GM21723 (cell line): ENCODE measurements around the gene CLEC1A.

ENCODE experiments used
- ATAC-seq: cut with Tn5 transposase; IDR thresholded peaks from one replicate; pipeline ENCODE4 v1.9.1; 2021; ENCODE audit warnings: mild to moderate bottlenecking, moderate library complexity; ENCODE audit not compliant: unreplicated experiment

Gene CLEC1A

DNA sequence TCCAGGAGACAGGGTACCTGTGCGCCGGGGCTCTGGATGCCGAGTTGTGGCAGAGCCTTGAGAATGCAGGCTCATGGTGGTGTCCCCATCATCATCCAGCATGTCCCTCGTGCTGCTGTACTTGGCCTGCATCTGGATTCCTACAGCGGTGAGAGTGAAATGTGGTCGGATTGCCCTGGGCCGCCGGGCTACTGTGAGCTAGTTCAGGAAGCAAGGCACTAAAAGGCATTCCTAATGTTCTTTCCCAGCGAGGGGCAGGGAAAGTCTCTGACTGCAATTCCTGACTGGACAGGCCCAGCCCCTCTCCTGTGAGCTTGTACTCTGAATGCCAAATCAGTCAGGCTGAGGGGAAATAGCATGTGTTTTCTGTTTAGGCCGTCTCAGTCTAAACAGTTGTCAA lies at the start of gene CLEC1A:
CLEC1A (minus strand) TSS at position 195 of the 400 bp plus-strand sequence; CDS start at position 132, 63 bp downstream.
- ATAC-seq, result no peak

- ATAC-seq, result peak; percentile 83
Measured at GRCh38 chr12:10147714-10148403, 49.1 kb upstream of the CLEC1A start.

DNA sequence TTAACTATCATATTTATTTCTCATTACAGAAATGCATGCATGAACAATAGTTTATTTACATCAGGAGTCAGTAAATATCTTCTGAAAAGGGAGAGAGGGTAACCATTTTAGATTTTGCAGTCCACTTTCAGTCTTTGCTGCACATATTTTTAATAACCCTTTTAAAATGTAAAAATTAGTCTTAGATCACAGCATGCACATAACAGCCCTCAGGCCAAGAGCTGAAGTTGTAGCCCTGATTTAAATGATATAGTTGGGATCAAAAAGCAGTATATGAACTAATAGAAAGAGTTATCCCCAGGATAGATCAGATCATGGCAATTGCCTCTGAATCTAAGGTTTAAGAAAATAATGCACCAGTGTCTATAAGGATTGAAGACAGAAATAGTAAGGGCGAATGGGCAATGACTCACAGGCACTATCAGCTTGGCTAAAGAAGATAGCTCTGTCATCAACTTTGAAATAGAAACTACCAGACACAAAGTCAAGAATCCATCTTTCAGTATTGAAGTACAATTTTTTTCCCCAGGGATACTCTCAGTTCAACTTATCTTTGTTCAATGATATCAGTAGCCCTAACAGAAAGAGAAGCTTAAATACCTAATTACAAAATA lies 44.3 kb upstream of the CLEC1A start:
- no peak for ATAC-seq

DNA sequence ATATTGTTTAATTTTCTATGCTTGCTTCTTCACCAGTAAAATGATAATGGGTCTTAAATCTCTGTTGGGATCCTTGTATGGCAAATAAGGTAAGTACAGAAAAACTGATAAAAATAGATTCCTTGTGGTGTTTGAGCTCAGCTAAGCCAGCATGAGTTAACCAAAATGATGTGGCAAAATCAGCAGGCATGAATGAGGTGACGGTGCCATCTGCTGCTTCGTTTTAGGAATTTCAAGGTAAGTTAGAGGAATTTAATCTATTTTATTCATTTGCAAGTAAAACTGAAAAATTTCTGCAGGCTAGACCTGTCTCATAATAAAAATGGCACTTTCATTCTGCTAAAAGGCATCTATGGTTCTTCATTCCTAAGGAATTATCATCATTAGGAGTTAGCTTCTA lies 41.2 kb upstream of the CLEC1A start:
- no peak for ATAC-seq

DNA sequence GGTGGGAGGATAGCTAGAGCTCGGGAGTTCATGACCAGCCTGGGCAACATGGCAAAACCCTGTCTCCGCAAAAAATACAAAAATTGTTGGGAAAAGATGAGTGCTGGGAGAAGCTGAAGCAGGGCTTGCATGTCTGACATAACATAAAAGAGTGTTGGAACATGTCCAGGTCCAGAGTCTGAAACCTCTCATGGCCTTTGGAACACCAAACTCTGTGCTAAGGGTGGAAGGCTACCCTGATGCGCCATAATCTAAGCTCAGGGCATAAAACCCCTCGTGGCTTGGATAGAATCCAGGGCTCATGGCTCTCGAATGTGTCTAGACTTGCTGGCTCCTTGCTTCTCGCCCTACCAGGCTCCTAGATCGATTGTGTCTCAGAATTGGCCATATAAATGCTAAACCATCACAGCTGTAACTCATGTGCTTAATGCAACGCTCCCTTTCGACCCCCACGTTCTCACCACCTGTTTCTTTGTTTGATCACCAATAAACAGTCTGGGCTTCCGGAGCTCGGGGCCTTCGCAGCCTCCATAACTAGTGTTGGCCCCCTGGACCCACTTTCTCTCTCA lies 37.9 kb upstream of the CLEC1A start:
- no peak for ATAC-seq

DNA sequence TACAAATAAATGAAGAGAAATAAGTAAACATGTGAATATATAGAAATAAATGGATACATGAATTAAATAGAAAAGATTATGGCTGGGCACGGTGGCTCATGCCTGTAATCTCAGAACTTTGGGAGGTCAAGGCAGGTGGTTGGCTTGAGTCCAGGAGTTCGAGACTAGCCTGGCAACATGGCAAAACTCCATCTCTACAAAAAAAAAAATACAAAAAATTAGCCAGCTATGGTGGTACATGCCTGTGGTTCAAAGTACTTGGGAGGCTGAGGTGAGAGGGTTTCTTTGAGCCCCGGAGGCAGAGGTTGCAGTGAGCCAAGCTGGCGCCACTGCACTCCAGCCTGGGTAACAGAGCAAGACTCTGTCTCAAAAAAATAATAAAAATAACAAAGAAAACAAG lies 36.3 kb upstream of the CLEC1A start:
- ATAC-seq, result no peak

- no peak for ATAC-seq
Measured at GRCh38 chr12:10132850-10133370, 34.1 kb upstream of the CLEC1A start.

- ATAC-seq, result no peak
Measured at GRCh38 chr12:10131111-10131690, 32.4 kb upstream of the CLEC1A start.

GRCh38 chr12:10130042-10130441 lies 31.3 kb upstream of the CLEC1A start, which contains the start of gene CLEC7A:
Gene CLEC7A, minus strand, starts transcription at chr12:10130199. Its CDS starts 117 bp downstream, at chr12:10130082.
- peak; percentile 93 for ATAC-seq

DNA sequence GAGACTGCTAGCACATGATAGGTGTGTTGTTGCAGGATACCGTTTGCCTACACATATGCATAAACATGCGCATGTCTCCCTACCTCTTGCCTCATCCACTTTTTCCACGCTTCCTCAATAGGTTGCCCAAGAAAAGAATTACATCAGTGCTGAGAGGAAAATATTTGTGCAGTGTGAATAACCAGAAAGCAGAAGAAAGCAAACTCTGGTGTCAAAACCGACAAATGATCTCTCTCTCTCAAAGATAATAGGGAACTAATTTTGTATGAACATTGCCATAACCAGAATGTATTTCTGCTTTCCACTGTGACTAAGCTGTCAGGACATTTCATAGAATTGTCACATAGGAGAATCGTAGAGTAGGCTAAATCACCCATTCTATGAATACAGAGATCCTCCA lies 29.9 kb upstream of the CLEC1A start:
- no peak for ATAC-seq

- no peak for ATAC-seq
Measured at GRCh38 chr12:10126413-10126812, 27.6 kb upstream of the CLEC1A start.

- no peak for ATAC-seq
Measured at GRCh38 chr12:10122689-10123088, 23.9 kb upstream of the CLEC1A start.

DNA sequence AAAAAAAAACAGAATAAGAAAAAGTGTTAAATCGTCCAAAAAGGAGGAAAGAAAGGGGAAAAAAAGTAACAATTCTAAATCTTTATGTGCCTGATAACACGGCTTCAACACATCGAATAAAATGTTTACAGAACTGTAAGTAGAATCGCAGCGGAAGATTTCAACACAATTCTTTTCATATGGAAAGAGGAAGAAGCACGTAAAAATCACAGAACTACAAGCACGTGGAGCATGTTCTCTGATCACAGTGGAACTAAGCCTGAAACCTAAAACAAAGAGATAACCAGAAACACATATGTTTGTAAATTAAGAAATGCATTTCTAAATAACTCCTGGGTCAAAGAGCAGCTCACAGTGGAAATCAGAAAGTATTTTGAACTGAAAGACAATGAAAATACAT lies 22.5 kb upstream of the CLEC1A start:
- no peak for ATAC-seq

- ATAC-seq, result no peak
Measured at GRCh38 chr12:10119066-10119465, 20.3 kb upstream of the CLEC1A start.

GRCh38 chr12:10115890-10116289 lies 17.1 kb upstream of the CLEC1A start:
- ATAC-seq, result no peak

DNA sequence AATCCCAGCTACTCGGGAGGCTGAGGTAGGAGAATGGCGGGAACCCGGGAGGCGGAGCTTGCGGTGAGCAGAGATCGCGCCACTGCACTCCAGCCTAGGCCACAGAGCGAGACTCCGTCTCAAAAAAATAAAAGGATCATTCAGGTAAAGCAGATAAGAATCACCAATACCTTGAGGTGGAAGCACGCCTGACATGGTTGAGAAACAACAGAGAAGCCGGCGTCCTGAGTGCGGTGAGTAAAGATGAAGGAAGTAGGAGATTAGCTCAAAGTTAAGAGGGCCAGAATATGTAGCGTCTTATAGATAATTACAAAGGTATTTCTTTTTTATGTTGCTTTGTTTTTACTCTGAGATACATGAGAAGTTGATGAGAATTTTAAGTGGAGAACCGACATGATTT lies 16.5 kb upstream of the CLEC1A start:
- no peak for ATAC-seq

DNA sequence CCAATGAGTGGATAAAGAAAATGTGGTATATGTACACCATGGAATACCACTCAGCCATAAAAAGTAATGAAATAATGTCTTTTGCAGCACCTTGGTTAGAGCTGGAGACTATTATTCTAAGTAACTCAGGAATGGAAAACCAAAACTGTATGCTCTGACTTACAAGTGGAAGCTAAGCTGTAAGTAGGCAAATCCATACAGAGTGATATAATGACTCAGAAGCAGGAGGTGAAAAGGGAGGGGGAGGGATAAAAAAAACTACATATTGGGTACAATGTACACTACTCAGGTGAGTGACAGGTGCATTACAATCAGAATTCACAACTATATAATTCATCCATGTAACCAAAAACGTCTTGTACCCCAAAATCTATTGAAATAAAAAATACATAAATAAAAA lies 15.1 kb upstream of the CLEC1A start:
- no peak for ATAC-seq

DNA sequence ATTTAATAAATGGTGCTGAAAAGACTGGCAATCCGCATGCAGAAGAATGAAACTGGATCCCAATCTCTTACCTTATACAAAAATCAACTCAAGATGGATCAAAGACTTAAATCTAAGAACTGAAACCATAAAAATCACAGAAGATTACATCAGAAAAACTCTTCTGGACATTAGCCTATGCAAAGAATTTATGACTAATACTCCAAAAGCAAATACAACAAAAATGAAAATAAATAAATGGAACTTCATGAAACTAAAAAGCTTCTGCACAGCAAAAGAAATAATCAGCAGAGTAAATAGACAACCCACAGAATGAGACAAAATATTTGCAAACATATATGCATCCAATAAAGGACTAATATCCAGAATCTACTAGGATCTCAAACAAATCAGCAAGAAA lies 14.3 kb upstream of the CLEC1A start:
- ATAC-seq, result no peak

- ATAC-seq, result no peak
Measured at GRCh38 chr12:10111451-10111850, 12.7 kb upstream of the CLEC1A start.

- no peak for ATAC-seq
Measured at GRCh38 chr12:10110256-10110844, 11.6 kb upstream of the CLEC1A start.

DNA sequence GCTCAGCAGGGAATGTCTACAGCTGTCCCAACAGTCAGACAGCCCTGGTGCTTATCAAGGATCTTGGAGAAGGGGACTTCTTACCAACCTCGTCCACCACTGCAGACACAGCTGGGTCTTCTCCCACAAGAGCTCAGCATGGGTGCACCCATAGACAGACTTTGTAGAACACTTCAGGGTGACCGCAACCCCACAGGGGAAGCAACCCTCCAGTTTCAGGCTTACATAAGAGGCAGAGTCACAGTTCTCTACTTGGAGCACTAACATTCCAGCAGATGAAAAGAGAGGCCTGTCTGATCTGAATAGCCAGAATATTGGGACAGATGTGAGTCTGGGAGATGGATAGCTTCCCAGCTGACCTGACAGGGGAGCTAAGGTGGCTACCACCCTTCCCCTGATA lies 3.5 kb upstream of the CLEC1A start:
- ATAC-seq, result no peak
